ENCODE data around the gene SMCO4. TPM values are rescaled to one million over a fixed set of nuclear protein-coding genes. Genes with fewer than 3 reads are reported as not detected.

The SMCO4 gene
- total RNA-seq, 1 experiment from 2014 or later = 23.0 TPM

- H3K27me3 ChIP-seq (ENCODE audit: insufficient read depth, low read depth) = peaks cover 5% of the 10 kb centered on the region
- H3K4me3 ChIP-seq = no peak overlapping the region
- H3K4me2 ChIP-seq = no peak overlapping the region
- no peaks in the 10 kb centered on the region for H3F3A ChIP-seq (ENCODE audit: insufficient read depth, low read depth)
- no peaks in the 10 kb centered on the region for H3K4me1 ChIP-seq (replicated peaks; ENCODE audit: insufficient read depth)
- H3K27ac ChIP-seq = no peak overlapping the region
- intact Hi-C loops (cut with micrococcal nuclease; ENCODE audit: unreplicated experiment) = no loop called here
- no peaks in the 10 kb centered on the region for H3K9me3 ChIP-seq (ENCODE audit: insufficient read depth, low read depth)
- no peaks in the 10 kb centered on the region for H3K36me3 ChIP-seq (ENCODE audit: low read depth)
- no TSS peak for BruUV-seq (replicated peaks)
- no peaks in the 10 kb centered on the region for H3K79me2 ChIP-seq (ENCODE audit: low read depth)
- ChIA-PET POLR2A (ENCODE audit: unreplicated experiment) (no interaction called here), CTCF (no interaction called here)
- DNase-seq = no peak
- no peaks in the 10 kb centered on the region for H4K20me1 ChIP-seq (ENCODE audit: insufficient read depth)
- H2AFZ ChIP-seq = no peak overlapping the region
- no peaks in the 10 kb centered on the region for H3K9me2 ChIP-seq (ENCODE audit: insufficient read depth)
- TF ChIP-seq CTCF (conservative IDR thresholded peaks at IDR 0.05) (no peak), EZH2 (IDR thresholded peaks at IDR 0.05; ENCODE audit: low read depth) (no peak)
Observed at GRCh38 chr11:93552874-93553273, 9.7 kb upstream of the SMCO4 start.

- no peak overlapping the region for H2AFZ ChIP-seq
- CTCF ChIA-PET = no interaction called here
- H3F3A ChIP-seq (ENCODE audit: insufficient read depth, low read depth) = no peaks in the 10 kb centered on the region
- no peak overlapping the region for H3K4me2 ChIP-seq
- H3K4me3 ChIP-seq = no peak overlapping the region
- DNase-seq = no peak
- intact Hi-C loops (cut with micrococcal nuclease; ENCODE audit: unreplicated experiment) = loop anchor here (10.0 kb wide), 2 partner anchors 215 to 605 kb away; partner anchors contain the start of gene DEUP1
- TF ChIP-seq CTCF (conservative IDR thresholded peaks at IDR 0.05) = no peak
- no peak for TF ChIP-seq EZH2 (IDR thresholded peaks at IDR 0.05; ENCODE audit: low read depth)
- H4K20me1 ChIP-seq (ENCODE audit: insufficient read depth) = no peaks in the 10 kb centered on the region
- H3K9me2 ChIP-seq (ENCODE audit: insufficient read depth) = no peaks in the 10 kb centered on the region
- no peaks in the 10 kb centered on the region; the same call in 1 of the 2 replicates for H3K27me3 ChIP-seq (ENCODE audit: insufficient read depth, low read depth)
- POLR2A ChIA-PET (ENCODE audit: unreplicated experiment) = no interaction called here
- H3K9me3 ChIP-seq (ENCODE audit: insufficient read depth, low read depth) = no peaks in the 10 kb centered on the region
- H3K79me2 ChIP-seq (ENCODE audit: low read depth) = no peaks in the 10 kb centered on the region
- no peak overlapping the region for H3K27ac ChIP-seq
- H3K4me1 ChIP-seq (replicated peaks; ENCODE audit: insufficient read depth) = no peaks in the 10 kb centered on the region
- H3K36me3 ChIP-seq (ENCODE audit: low read depth) = no peaks in the 10 kb centered on the region
- BruUV-seq (replicated peaks) = no TSS peak
Observed at GRCh38 chr11:93549976-93550375, 6.8 kb upstream of the SMCO4 start.

GRCh38 chr11:93548679-93549319, 5.6 kb upstream of the SMCO4 start:
- DNase-seq = no peak
- Histone ChIP-seq H3K36me3 (ENCODE audit: low read depth) (no peaks in the 10 kb centered on the region), H4K20me1 (ENCODE audit: insufficient read depth) (no peaks in the 10 kb centered on the region), H3F3A (ENCODE audit: insufficient read depth, low read depth) (no peaks in the 10 kb centered on the region), H3K4me1 (replicated peaks; ENCODE audit: insufficient read depth) (0 out of 2 replicates have a peak, but pooled peaks cover 3% of the 10 kb centered on the region), H3K27me3 (ENCODE audit: insufficient read depth, low read depth) (no peaks in the 10 kb centered on the region; the same call in 1 of the 2 replicates), H3K4me2 (no peak overlapping the region), H3K9me2 (ENCODE audit: insufficient read depth) (no peaks in the 10 kb centered on the region), H2AFZ (no peak overlapping the region), H3K9me3 (ENCODE audit: insufficient read depth, low read depth) (no peaks in the 10 kb centered on the region), H3K4me3 (no peak overlapping the region), H3K27ac (no peak overlapping the region), H3K79me2 (ENCODE audit: low read depth) (no peaks in the 10 kb centered on the region)
- intact Hi-C loops (cut with micrococcal nuclease; ENCODE audit: unreplicated experiment) = loop anchor here (10.0 kb wide), 2 partner anchors 214 to 604 kb away; partner anchors contain the start of gene DEUP1
- BruUV-seq (replicated peaks) = no TSS peak
- TF ChIP-seq EZH2 (IDR thresholded peaks at IDR 0.05; ENCODE audit: low read depth) (no peak), CTCF (conservative IDR thresholded peaks at IDR 0.05) (no peak)
- ChIA-PET POLR2A (ENCODE audit: unreplicated experiment) (no interaction called here), CTCF (no interaction called here)
